Measurements from ENCODE around the gene VASN.

- TF ChIP-seq CTCF (IDR thresholded peaks at IDR 0.05; ENCODE audit: borderline replicate concordance, extremely low read depth, low read length, poor library complexity, severe bottlenecking) = no peak
- TF ChIP-seq EZH2 (IDR thresholded peaks at IDR 0.05; ENCODE audit: borderline replicate concordance, low read depth, low read length, severe bottlenecking) = no peak
These were observed 441 bp downstream of the VASN start for GRCh38 chr16:4372001-4372577.

Measured in DND-41 (cell line).